Upper lobe of left lung (tissue), 6 donors: ENCODE data around the gene PRKCE. TPM values are rescaled to one million over a fixed set of nuclear protein-coding genes. Genes with fewer than 3 reads are reported as not detected.
"Not testable (repeated sequence)": the region's sequence is repeated elsewhere in the genome, so short reads cannot be mapped to it uniquely, and the experiment has no call there.

Source experiments
- ATAC-seq, 2 donors: fragments of 200-7000 bp; cut with Tn5 transposase; one replicate each; pipeline ENCODE4 v1.9.1; 2022; ENCODE audit warnings: mild to moderate bottlenecking in 2 of 2, moderate library complexity in 2 of 2; ENCODE audit not compliant: low FRiP score in 2 of 2
- DNase-seq, 2 donors: peaks; one replicate each; pipeline ENCODE4 v3.0.0-alpha.2; 2019 to 2020
- H3K27ac ChIP-seq, 4 donors: fragments of 200-600 bp; sonication (generic); one replicate each; pipeline ENCODE4 v1.5.1; 2016 to 2019
- H3K27me3 ChIP-seq, 4 donors: fragments of 200-600 bp; sonication (generic); one replicate each; pipeline ENCODE4 v1.5.1; 2017 to 2019
- H3K36me3 ChIP-seq, 4 donors: fragments of 200-600 bp; sonication (generic); one replicate each; pipeline ENCODE4 v1.5.1; 2016 to 2019
- H3K4me1 ChIP-seq, 4 donors: fragments of 200-600 bp; sonication (generic); one replicate each; pipeline ENCODE4 v1.5.1; 2018 to 2019
- H3K4me3 ChIP-seq, 4 donors: fragments of 200-600 bp; sonication (generic); one replicate each; pipeline ENCODE4 v1.5.1; 2017 to 2019; ENCODE audit warnings: mild to moderate bottlenecking in 2 of 4, moderate library complexity in 1 of 4
- H3K9me3 ChIP-seq, 4 donors: fragments of 200-600 bp; sonication (generic); one replicate each; pipeline ENCODE4 v1.5.1; 2018 to 2019
- CTCF ChIP-seq, 6 experiments: fragments of 450-650 bp in 4 of 6; fragments of 200-600 bp in 2 of 6; sonication (generic) in 2 of 6; IDR thresholded peaks; one replicate each; pipeline ENCODE4 v1.5.1; 2016 to 2019; ENCODE audit warnings: antibody characterized with exemption in 6 of 6
- EP300 ChIP-seq, 4 donors: sonication (generic); formaldehyde crosslinking; IDR thresholded peaks; one replicate each; pipeline ENCODE4 v1.5.1; 2017; ENCODE audit warnings: antibody characterized with exemption in 4 of 4, control low read depth in 2 of 4
- POLR2A ChIP-seq, 4 donors: fragments of 450-650 bp; IDR thresholded peaks; one replicate each; pipeline ENCODE4 v1.5.1; 2016 to 2017; ENCODE audit warnings: antibody characterized with exemption in 4 of 4, mild to moderate bottlenecking in 2 of 4
- POLR2AphosphoS5 ChIP-seq, 2 donors: sonication (generic); formaldehyde crosslinking; IDR thresholded peaks; one replicate each; pipeline ENCODE4 v1.5.1; 2017; ENCODE audit warnings: antibody characterized with exemption in 2 of 2
- WGBS, 2 donors: methylation state at CpG; one replicate each; pipeline ENCODE4 v1.1.5; 2017 to 2018; 5-methylcytosine and 5-hydroxymethylcytosine counted together
- total RNA-seq, 6 donors: library from RNA; depleted of rRNA in 4 of 6; stranded (reverse); fragments of >200 nt in 4 of 6; gene quantifications; one replicate each; pipeline versions ENCODE4 v1.1.0 to v1.2.1, GENCODE V29; 2016 to 2021
- donor health status: DM: no; HTN: no; CAD: no; lungs with moderate emphysema.
- donor health status: DM: no; HTN: yes; CAD: no; lungs with severe emphysema.

PRKCE gene
- total RNA-seq, 6 donors from 2014 or later: 54.9 to 124 (median 75.6) TPM

GRCh38 chr2:45913539-45913938 is 262.1 kb downstream of the PRKCE start:
- DNase-seq: no peak
- no peak overlapping the region for H3K27ac ChIP-seq
- TF ChIP-seq POLR2AphosphoS5 (IDR thresholded peaks at IDR 0.05) (no peak), CTCF (IDR thresholded peaks at IDR 0.05) (no peak), EP300 (IDR thresholded peaks at IDR 0.05) (no peak), POLR2A (IDR thresholded peaks at IDR 0.05) (no peak)
- 59 to 61% methylated on average over 2 of the region's 2 CpGs for WGBS, 2 donors
- ATAC-seq: no peak
- no peaks in the 10 kb centered on the region for H3K36me3 ChIP-seq
- H3K4me3 ChIP-seq: no peak overlapping the region
- H3K4me1 ChIP-seq: peaks cover 0 to 17% (median 9%) of the 10 kb centered on the region in 4 donors
- H3K27me3 ChIP-seq: no peaks in the 10 kb centered on the region
- H3K9me3 ChIP-seq: no peaks in the 10 kb centered on the region

GRCh38 chr2:45915523-45915922 is 264.0 kb downstream of the PRKCE start:
- DNase-seq (no peak), ATAC-seq (no peak)
- H3K27ac ChIP-seq: no peak overlapping the region
- H3K9me3 ChIP-seq: no peaks in the 10 kb centered on the region
- H3K36me3 ChIP-seq: no peaks in the 10 kb centered on the region
- WGBS, 2 donors: 95 to 98% methylated on average over 5 of the region's 5 CpGs
- no peaks in the 10 kb centered on the region for H3K27me3 ChIP-seq
- no peak for TF ChIP-seq CTCF (IDR thresholded peaks at IDR 0.05)
- TF ChIP-seq POLR2A (IDR thresholded peaks at IDR 0.05): no peak
- TF ChIP-seq POLR2AphosphoS5 (IDR thresholded peaks at IDR 0.05): no peak
- H3K4me1 ChIP-seq: peaks cover 15 to 25% (median 17%) of the 10 kb centered on the region in 4 donors
- no peak overlapping the region for H3K4me3 ChIP-seq

GRCh38 chr2:45917561-45918176 is 266.2 kb downstream of the PRKCE start:
- 97 to 100% methylated on average over 2 to 47 of the region's 49 CpGs for WGBS, 2 donors
- ATAC-seq, H3K36me3 ChIP-seq: not testable (repeated sequence)

GRCh38 chr2:45918463-45919159 is 267.1 kb downstream of the PRKCE start:
- H3K9me3 ChIP-seq: no peaks in the 10 kb centered on the region
- WGBS, 2 donors: 76 to 88% methylated on average over 7 of the region's 7 CpGs

More at GRCh38 chr2:45917561-45918176, 266.2 kb downstream of the PRKCE start:
- not testable (repeated sequence) for H3K27me3 ChIP-seq, H3K27ac ChIP-seq, H3K4me3 ChIP-seq, H3K9me3 ChIP-seq
- peaks cover 15 to 22% (median 18%) of the 10 kb centered on the region in 4 donors for H3K4me1 ChIP-seq
- DNase-seq: peak in 1 of 2 donors; percentile 73

More at GRCh38 chr2:45918463-45919159, 267.1 kb downstream of the PRKCE start:
- no peak for ATAC-seq
- peak overlapping the region in 2 of 4 donors; percentile 21 to 33 for H3K27ac ChIP-seq
- H3K36me3 ChIP-seq: no peaks in the 10 kb centered on the region
- TF ChIP-seq CTCF (IDR thresholded peaks at IDR 0.05) (no peak), POLR2AphosphoS5 (IDR thresholded peaks at IDR 0.05) (no peak), EP300 (IDR thresholded peaks at IDR 0.05) (no peak)
- H3K4me1 ChIP-seq: peaks cover 15 to 26% (median 22%) of the 10 kb centered on the region in 4 donors
- no peaks in the 10 kb centered on the region for H3K27me3 ChIP-seq
- no peak for DNase-seq
- H3K4me3 ChIP-seq: no peak overlapping the region
